MM.1S (cell line): ENCODE measurements around the gene PAQR5.

Source experiments
- DNase-seq: peaks from one replicate; pipeline ENCODE4 v3.0.0-alpha.2; 2015
- H2AFZ ChIP-seq: fragments of 300-600 bp; sonication (generic); 2 replicates; pipeline ENCODE4 v1.6.0; 2016; ENCODE audit warnings: antibody characterized with exemption, low read length
- H3F3A ChIP-seq: fragments of 300-600 bp; sonication (generic); 2 replicates; pipeline ENCODE4 v1.6.1; 2016; ENCODE audit warnings: mild to moderate bottlenecking, antibody characterized with exemption, low read length, moderate library complexity, mixed read lengths; ENCODE audit not compliant: insufficient read depth
- H3K27ac ChIP-seq: fragments of 300-600 bp; sonication (generic); 2 replicates; pipeline ENCODE4 v1.5.1; 2016; ENCODE audit warnings: mild to moderate bottlenecking, low read length
- H3K27me3 ChIP-seq: fragments of 300-600 bp; sonication (generic); replicated peaks from 2 replicates; pipeline ENCODE4 v1.6.0; 2016; ENCODE audit warnings: low read length; ENCODE audit not compliant: insufficient read depth
- H3K36me3 ChIP-seq: fragments of 300-600 bp; sonication (generic); replicated peaks from 2 replicates; pipeline ENCODE4 v1.6.1; 2016; ENCODE audit warnings: mild to moderate bottlenecking, low read length, mixed read lengths; ENCODE audit not compliant: insufficient read depth
- H3K4me1 ChIP-seq: fragments of 300-600 bp; sonication (generic); 2 replicates; pipeline ENCODE4 v1.6.1; 2016; ENCODE audit warnings: low read length, mixed read lengths
- H3K4me2 ChIP-seq: fragments of 300-600 bp; sonication (generic); 2 replicates; pipeline ENCODE4 v1.6.0; 2016; ENCODE audit warnings: low read depth, low read length
- H3K4me3 ChIP-seq: fragments of 300-600 bp; sonication (generic); 2 replicates; pipeline ENCODE4 v1.5.1; 2016; ENCODE audit warnings: low read length, mixed read lengths
- H3K79me2 ChIP-seq: fragments of 300-600 bp; sonication (generic); 2 replicates; pipeline ENCODE4 v1.6.1; 2016; ENCODE audit warnings: mixed run types, low read length, mixed read lengths
- H3K9ac ChIP-seq: fragments of 300-600 bp; sonication (generic); 2 replicates; pipeline ENCODE4 v1.6.1; 2016; ENCODE audit warnings: low read length, mixed read lengths
- H3K9me2 ChIP-seq: fragments of 300-600 bp; sonication (generic); replicated peaks from 2 replicates; pipeline ENCODE4 v1.6.1; 2016; ENCODE audit warnings: mild to moderate bottlenecking, low read length, mixed read lengths; ENCODE audit not compliant: insufficient read depth
- H3K9me3 ChIP-seq: fragments of 300-600 bp; sonication (generic); replicated peaks from 2 replicates; pipeline ENCODE4 v1.6.1; 2016; ENCODE audit warnings: mild to moderate bottlenecking, low read length, mixed read lengths; ENCODE audit not compliant: insufficient read depth
- H4K20me1 ChIP-seq: fragments of 300-600 bp; sonication (generic); 2 replicates; pipeline ENCODE4 v1.6.1; 2016; ENCODE audit warnings: mild to moderate bottlenecking, low read length, moderate library complexity, mixed read lengths; ENCODE audit not compliant: insufficient read depth
- CTCF ChIP-seq: fragments of 300-600 bp; sonication (generic); IDR thresholded peaks from 2 replicates; pipeline ENCODE4 v1.5.1; 2016; ENCODE audit warnings: antibody characterized with exemption, low read length, mixed read lengths
- EZH2 ChIP-seq: fragments of 300-600 bp; sonication (generic); optimal IDR thresholded peaks from 2 replicates; pipeline ENCODE3; 2017; ENCODE audit warnings: low read depth, mild to moderate bottlenecking, antibody characterized with exemption, low read length, mixed read lengths
- EZH2phosphoT487 ChIP-seq: fragments of 300-600 bp; sonication (generic); IDR thresholded peaks from 2 replicates; pipeline ENCODE4 v1.6.1; 2018; ENCODE audit warnings: antibody characterized with exemption, low read length

PAQR5 gene

GRCh38 chr15:69280783-69281182 lies 17.9 kb upstream of the PAQR5 start:
- H3K9me3 ChIP-seq = no peaks in the 10 kb centered on the region
- no peak overlapping the region for H3K9ac ChIP-seq
- H3K4me2 ChIP-seq = no peak overlapping the region
- no peaks in the 10 kb centered on the region for H3F3A ChIP-seq
- no peaks in the 10 kb centered on the region for H3K9me2 ChIP-seq
- no peaks in the 10 kb centered on the region for H3K27me3 ChIP-seq
- H3K36me3 ChIP-seq = no peaks in the 10 kb centered on the region
- no peaks in the 10 kb centered on the region for H3K4me1 ChIP-seq
- no peak overlapping the region for H3K27ac ChIP-seq
- TF ChIP-seq EZH2 (no peak), CTCF (no peak), EZH2phosphoT487 (no peak)
- H4K20me1 ChIP-seq = no peaks in the 10 kb centered on the region
- no peak for DNase-seq
- H3K79me2 ChIP-seq = no peaks in the 10 kb centered on the region
- no peak overlapping the region for H2AFZ ChIP-seq
- no peak overlapping the region for H3K4me3 ChIP-seq

- no peak overlapping the region for H3K9ac ChIP-seq
- H3F3A ChIP-seq = no peaks in the 10 kb centered on the region
- no peak for TF ChIP-seq CTCF
- TF ChIP-seq EZH2 = no peak
- no peak for TF ChIP-seq EZH2phosphoT487
- H3K9me2 ChIP-seq = no peaks in the 10 kb centered on the region
- no peak overlapping the region for H3K4me3 ChIP-seq
- no peaks in the 10 kb centered on the region for H3K27me3 ChIP-seq
- H3K79me2 ChIP-seq = no peaks in the 10 kb centered on the region
- H4K20me1 ChIP-seq = no peaks in the 10 kb centered on the region
- H3K36me3 ChIP-seq = no peaks in the 10 kb centered on the region
- no peak overlapping the region for H3K27ac ChIP-seq
- H3K4me1 ChIP-seq = no peaks in the 10 kb centered on the region
- no peaks in the 10 kb centered on the region for H3K9me3 ChIP-seq
- no peak for DNase-seq
- H2AFZ ChIP-seq = no peak overlapping the region
- H3K4me2 ChIP-seq = no peak overlapping the region
These were observed 16.5 kb upstream of the PAQR5 start for GRCh38 chr15:69282104-69282743.

GRCh38 chr15:69285834-69286233 lies 12.9 kb upstream of the PAQR5 start:
- Histone ChIP-seq H3K4me3 (no peak overlapping the region), H4K20me1 (no peaks in the 10 kb centered on the region), H3F3A (no peaks in the 10 kb centered on the region), H3K4me2 (no peak overlapping the region), H3K9me3 (no peaks in the 10 kb centered on the region), H3K36me3 (no peaks in the 10 kb centered on the region), H2AFZ (no peak overlapping the region), H3K79me2 (no peaks in the 10 kb centered on the region), H3K9me2 (no peaks in the 10 kb centered on the region), H3K4me1 (no peaks in the 10 kb centered on the region), H3K9ac (no peak overlapping the region), H3K27ac (no peak overlapping the region), H3K27me3 (no peaks in the 10 kb centered on the region)
- DNase-seq = no peak
- no peak for TF ChIP-seq CTCF
- no peak for TF ChIP-seq EZH2phosphoT487
- TF ChIP-seq EZH2 = no peak
